Neuron (in vitro differentiated cells): ENCODE measurements around the gene FAM241B.
A peak's percentile ranks its signal among the peaks of the same experiment; 100 is the strongest.

Experiments
- H2AFZ ChIP-seq: one replicate; pipeline ENCODE4 v1.6.1; 2013; ENCODE audit warnings: low read depth, mild to moderate bottlenecking, inconsistent platforms, low read length, moderate library complexity
- H3K27me3 ChIP-seq: one replicate; pipeline ENCODE4 v1.6.1; 2013; ENCODE audit warnings: low read length; ENCODE audit not compliant: insufficient read depth
- H3K36me3 ChIP-seq: one replicate; pipeline ENCODE4 v1.6.1; 2013; ENCODE audit warnings: low read length; ENCODE audit not compliant: insufficient read depth
- H3K4me1 ChIP-seq: one replicate; pipeline ENCODE4 v1.6.1; 2013; ENCODE audit warnings: low read length; ENCODE audit not compliant: insufficient read depth
- H3K4me3 ChIP-seq: 2 replicates; pipeline ENCODE4 v1.5.1; 2013; ENCODE audit warnings: mild to moderate bottlenecking, low read length, moderate library complexity
- H3K9me3 ChIP-seq: one replicate; pipeline ENCODE4 v1.6.1; 2013; ENCODE audit warnings: low read length

Gene FAM241B

DNA sequence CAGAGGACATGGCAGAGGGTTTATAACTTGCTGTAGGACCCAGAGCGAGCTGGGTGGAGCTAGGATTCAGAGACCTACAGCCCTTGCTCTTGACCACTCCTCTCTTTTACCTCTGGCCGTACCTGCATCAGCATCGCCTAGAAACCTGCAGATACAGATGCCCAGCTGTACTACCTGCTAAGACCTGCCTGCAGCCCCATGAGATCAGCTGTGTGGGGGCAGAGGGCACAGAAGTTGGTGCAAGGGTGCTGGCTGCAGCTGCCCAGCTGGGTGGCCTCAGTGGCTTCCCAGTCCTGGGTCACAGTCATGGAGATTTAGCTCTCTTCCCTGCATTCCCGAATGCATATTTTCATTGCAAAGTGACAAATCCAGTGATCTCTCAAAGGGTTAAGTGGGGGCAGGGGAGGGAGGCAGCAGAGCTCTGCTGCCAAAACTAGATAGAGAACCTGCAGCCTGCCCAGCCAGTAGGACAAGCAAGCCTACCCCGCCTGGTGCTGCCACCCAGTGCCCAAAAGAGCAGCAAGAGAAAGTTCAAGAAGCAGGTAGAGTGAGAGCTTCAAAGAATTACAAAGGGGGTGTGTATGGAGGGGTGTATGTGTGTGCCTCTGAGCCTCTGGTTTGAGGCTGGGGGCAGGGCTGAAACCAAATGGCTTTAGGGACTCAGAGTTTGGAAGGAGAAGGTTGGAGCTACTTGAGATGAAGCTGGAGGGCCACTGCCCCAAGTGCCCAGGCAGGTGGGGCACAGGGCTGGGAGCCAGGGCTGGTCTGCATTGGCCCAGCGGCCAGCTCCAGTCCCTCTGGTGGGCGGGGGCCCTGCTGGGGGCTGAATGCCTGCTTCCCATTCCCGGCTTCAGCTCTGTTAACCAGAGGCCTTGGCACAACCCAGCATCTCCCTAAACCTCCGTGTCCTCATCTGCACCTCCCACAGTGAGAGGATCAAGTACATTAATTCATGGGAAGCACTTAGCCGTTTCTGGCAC is 6.9 kb downstream of the FAM241B start:
- H3K9me3 ChIP-seq, result no peaks in the 10 kb centered on the region
- no peaks in the 10 kb centered on the region for H3K27me3 ChIP-seq
- H2AFZ ChIP-seq, result no peak overlapping the region
- peaks cover 12% of the 10 kb centered on the region for H3K36me3 ChIP-seq
- H3K4me3 ChIP-seq, result no peak overlapping the region
- H3K4me1 ChIP-seq, result peaks cover 9% of the 10 kb centered on the region

DNA sequence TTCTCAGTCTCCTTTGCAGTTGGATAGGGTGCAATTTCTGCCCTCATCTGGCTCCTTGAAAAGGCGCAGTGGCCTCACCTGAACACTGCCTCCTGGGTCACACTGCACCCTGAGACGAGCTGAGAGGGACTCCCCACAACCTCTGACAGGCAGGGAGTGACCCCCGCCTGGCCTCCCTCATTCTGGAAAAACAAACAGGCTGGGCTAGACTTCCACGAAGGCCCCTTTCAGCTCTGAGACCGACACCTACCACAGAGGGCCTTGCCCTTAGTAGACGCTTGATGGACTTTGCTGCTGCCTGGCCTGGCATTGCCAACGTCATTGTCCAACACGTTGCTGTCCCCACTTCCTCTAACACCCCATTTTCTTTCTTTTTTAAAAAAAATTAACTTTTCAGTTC is 8.6 kb downstream of the FAM241B start:
- Histone ChIP-seq H3K4me3 (no peak overlapping the region), H3K9me3 (no peaks in the 10 kb centered on the region), H3K27me3 (no peaks in the 10 kb centered on the region), H3K36me3 (peaks cover under 1% of the 10 kb centered on the region), H3K4me1 (peaks cover 9% of the 10 kb centered on the region), H2AFZ (no peak overlapping the region)

DNA sequence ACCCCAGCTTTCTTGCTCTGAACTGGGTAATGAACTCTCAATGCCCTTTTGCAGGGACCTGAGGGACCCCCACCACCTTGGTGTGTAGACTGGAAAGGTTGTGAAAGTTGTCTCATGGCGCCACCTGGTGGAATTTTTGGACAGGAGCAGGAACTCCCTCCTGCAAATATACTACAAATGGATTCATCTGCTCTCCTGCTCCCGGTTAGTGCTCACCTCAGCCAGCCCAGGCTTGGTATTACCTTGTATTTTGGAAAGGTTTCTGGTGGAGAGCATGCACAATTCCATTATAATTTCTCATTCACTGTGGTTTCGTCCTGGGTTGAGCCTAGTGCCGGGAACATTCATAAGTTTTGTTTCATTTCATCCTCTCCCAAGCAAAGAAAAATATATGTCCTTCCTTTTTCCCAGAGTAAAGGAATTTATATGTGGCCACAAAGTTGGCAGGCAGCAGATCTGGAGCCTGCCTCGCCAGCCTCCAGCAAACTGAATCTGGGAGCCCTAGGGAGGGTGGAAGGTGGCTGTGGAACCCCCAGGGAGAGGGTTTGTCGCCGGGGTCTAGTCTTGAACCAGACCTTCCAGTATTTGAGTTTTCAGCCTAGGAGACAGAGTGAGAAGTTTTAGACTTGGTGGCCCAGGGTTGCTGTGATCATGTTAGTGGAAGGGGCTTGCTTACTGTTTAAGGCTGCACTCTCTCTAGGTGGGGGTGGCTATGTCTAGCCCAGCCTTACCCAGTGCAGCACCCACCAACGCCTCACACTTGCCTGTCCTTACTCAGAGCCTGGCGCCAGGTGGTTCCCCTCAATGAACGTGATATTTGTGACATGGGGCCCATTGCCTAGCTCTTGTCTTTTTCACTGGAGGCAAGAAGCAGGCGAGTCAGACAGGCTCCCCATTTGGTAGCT is 9.5 kb downstream of the FAM241B start:
- Histone ChIP-seq H3K4me1 (peaks cover 9% of the 10 kb centered on the region), H2AFZ (no peak overlapping the region), H3K36me3 (no peaks in the 10 kb centered on the region), H3K9me3 (no peaks in the 10 kb centered on the region), H3K27me3 (no peaks in the 10 kb centered on the region), H3K4me3 (no peak overlapping the region)

DNA sequence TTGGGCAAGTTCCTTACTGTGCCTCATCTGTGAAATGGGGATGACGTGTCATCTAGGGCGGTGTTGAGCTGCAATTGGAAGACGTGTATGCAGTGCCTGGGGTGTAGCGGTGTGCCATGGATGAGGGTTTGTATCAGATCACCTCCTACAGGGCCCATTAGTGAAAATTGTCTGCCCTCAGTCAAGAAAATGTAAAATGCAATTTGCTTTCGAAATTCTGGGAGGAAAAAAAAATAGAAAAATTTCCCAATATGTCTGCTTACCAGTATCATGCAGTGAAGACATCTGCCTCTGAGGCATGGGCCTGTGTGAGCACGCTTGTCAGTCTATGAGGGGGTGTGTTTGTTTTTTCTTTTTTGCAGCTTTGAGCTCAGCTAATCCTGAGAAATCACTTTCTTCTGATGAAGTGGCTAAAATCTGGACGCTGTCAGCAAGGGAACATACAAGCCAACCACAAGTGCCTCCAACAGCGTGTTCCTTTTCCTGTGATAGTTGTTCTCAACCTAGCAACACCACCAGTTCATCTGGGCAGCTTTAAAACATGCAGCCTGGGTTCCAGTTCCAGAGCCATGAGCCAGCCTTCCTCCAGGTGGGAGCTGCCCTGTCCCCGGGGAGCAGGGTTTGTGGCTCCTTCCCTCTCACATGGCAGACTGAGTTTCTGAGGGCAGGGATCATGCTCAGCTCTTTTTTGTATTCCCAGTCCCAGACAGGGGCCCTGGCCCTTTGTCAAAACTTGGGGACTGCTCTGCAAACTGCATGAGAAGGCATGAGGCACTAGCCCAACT is 10.3 kb downstream of the FAM241B start:
- Histone ChIP-seq H3K4me1 (peaks cover 17% of the 10 kb centered on the region), H3K27me3 (no peaks in the 10 kb centered on the region), H3K36me3 (no peaks in the 10 kb centered on the region)

GRCh38 chr10:69641261-69641980 is 11.4 kb downstream of the FAM241B start:
- H3K36me3 ChIP-seq, result no peaks in the 10 kb centered on the region
- peaks cover 27% of the 10 kb centered on the region for H3K4me1 ChIP-seq
- no peaks in the 10 kb centered on the region for H3K9me3 ChIP-seq
- H2AFZ ChIP-seq, result no peak overlapping the region
- H3K27me3 ChIP-seq, result no peaks in the 10 kb centered on the region
- no peak overlapping the region for H3K4me3 ChIP-seq

More for the DNA sequence above, 10.3 kb downstream of the FAM241B start:
- no peak overlapping the region for H3K4me3 ChIP-seq
- no peak overlapping the region for H2AFZ ChIP-seq
- H3K9me3 ChIP-seq, result no peaks in the 10 kb centered on the region

GRCh38 chr10:69642747-69643146 is 12.7 kb downstream of the FAM241B start:
- Histone ChIP-seq H3K4me1 (peaks cover 36% of the 10 kb centered on the region), H2AFZ (no peak overlapping the region), H3K27me3 (no peaks in the 10 kb centered on the region), H3K36me3 (no peaks in the 10 kb centered on the region), H3K9me3 (no peaks in the 10 kb centered on the region), H3K4me3 (no peak overlapping the region)

GRCh38 chr10:69643779-69644657 is 14.0 kb downstream of the FAM241B start:
- Histone ChIP-seq H3K9me3 (no peaks in the 10 kb centered on the region), H3K4me3 (no peak overlapping the region), H3K27me3 (no peaks in the 10 kb centered on the region), H3K36me3 (no peaks in the 10 kb centered on the region), H3K4me1 (peaks cover 34% of the 10 kb centered on the region), H2AFZ (no peak overlapping the region)

- Histone ChIP-seq H3K27me3 (no peaks in the 10 kb centered on the region), H2AFZ (no peak overlapping the region), H3K36me3 (no peaks in the 10 kb centered on the region), H3K4me1 (peaks cover 35% of the 10 kb centered on the region), H3K4me3 (no peak overlapping the region), H3K9me3 (no peaks in the 10 kb centered on the region)
These were observed 14.7 kb downstream of the FAM241B start for GRCh38 chr10:69644658-69645295.

DNA sequence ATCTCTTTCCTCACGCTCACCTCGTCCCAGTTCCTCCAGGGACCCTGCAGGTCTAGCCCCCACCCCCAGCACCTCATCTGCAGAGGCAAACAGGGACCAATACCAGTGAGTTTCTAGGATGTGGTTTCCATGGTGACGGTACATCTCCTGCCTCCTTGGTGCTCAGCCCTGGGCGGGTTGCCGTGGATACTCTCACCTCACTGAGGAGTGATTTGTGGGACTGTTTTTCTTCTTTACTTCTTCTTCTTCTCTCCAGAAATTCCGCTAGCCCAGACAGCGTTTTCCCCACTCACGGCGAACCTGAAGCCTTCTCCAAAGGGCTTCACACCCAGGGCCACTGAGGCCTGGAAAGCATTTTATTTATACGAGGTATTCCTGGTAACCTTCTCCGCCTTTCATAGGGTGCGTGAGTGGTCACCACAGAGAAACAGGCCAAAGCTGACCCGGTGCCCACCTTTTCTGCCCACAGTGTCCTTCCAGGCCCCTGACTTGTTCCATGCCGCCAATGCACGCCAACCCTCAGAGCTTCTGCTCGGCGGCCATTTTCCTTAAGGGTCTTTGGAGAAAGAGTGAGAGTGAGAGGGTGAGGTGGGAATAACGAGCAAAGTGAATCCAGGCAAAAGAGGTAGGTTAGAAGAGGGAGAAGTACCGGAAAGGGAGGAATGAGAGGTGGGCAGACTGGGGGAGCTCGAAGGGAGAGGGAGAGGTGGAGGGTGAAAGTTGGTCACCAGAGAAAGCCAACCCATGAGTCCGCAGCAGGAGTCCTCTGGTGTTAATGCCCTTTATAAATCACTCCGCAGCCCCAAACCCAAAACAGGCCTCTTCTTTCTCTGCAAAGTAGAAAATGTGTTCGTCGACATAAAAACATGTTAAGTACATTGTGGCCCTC is 15.5 kb downstream of the FAM241B start:
- Histone ChIP-seq H3K9me3 (no peaks in the 10 kb centered on the region), H3K27me3 (no peaks in the 10 kb centered on the region)

DNA sequence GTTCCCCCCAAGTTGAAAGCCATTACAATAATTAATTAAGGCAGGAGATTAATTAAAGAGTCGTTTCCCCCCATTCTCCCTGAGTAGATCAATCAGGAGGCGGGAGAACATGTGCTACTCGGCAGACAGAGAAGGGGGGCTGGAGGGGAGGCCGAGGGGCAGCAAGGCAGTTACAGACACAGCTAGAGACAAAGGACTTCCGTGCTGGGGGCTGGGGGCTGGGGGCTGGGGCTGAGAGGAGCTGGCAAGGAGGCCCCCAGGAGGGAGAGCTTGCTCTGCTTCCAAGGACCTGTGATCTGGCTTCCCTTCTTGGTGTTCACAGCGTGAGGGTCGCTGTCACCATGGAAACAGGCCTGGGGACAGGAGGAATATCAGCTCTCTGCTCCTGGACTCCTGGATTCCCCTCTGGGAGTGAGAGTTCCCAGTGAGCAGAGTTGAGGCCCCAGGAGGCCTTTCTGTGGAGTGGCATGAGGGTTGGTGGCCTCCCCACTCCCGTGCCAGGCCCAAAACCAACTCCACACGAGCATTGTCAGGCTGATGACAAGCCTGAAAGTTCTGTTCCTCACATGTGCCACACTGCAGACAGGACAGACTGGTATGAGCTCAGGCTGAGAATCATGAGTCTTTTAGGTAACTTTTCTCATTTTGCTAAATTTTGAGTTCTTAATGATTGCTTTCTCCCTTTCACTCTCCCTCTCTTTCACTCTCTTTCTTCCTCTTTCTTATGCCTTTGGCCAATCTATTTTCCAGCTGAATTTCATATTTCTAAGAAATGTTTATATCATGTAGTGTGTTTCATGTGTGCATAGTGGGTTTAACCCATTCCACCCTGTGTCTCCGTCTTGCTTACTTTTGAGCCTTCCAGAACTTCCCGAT is 16.4 kb downstream of the FAM241B start:
- Histone ChIP-seq H3K9me3 (no peaks in the 10 kb centered on the region), H3K36me3 (no peaks in the 10 kb centered on the region), H3K4me1 (peaks cover 41% of the 10 kb centered on the region), H3K4me3 (peak overlapping the region; percentile 19), H3K27me3 (no peaks in the 10 kb centered on the region), H2AFZ (peak overlapping the region; percentile 51)

More for the DNA sequence above, 15.5 kb downstream of the FAM241B start:
- H3K36me3 ChIP-seq, result no peaks in the 10 kb centered on the region
- H3K4me3 ChIP-seq, result peak overlapping the region; percentile 19
- H3K4me1 ChIP-seq, result peaks cover 41% of the 10 kb centered on the region
- peak overlapping the region; percentile 51 for H2AFZ ChIP-seq
